PC-3 (cell line): Measurements from ENCODE around the gene MAP3K21. TPM values are rescaled to one million over a fixed set of nuclear protein-coding genes. Genes with fewer than 3 reads are reported as not detected.

Experiments used
- ATAC-seq: fragments of 200-7000 bp; cut with Tn5 transposase; 2 replicates; pipeline ENCODE4 v1.9.1; 2020; ENCODE audit warnings: mild to moderate bottlenecking, moderate library complexity
- BruUV-seq: library from RNA; stranded (reverse); fragments of 400-500 nt; replicated peaks from 2 replicates; lab custom pipeline; 2021; lab: Mats Ljungman, UMichigan
- CTCF ChIA-PET: fragments of 300-600 bp; sonication (Branson Sonifier 250); formaldehyde crosslinking; loops from one replicate; lab custom pipeline; 2022; ENCODE audit warnings: antibody characterized with exemption; lab: Charles Lee
- POLR2A ChIA-PET: fragments of 300-600 bp; sonication (Branson Sonifier 250); formaldehyde crosslinking; loops from one replicate; lab custom pipeline; 2022; ENCODE audit warnings: antibody characterized with exemption; ENCODE audit not compliant: unreplicated experiment; lab: Charles Lee
- DNase-seq: peaks from one replicate; pipeline ENCODE4 v3.0.0-alpha.2; 2015
- H2AFZ ChIP-seq: fragments of 300-600 bp; sonication (generic); 2 replicates; pipeline ENCODE4 v1.6.0; 2016; ENCODE audit warnings: antibody characterized with exemption, low read length
- H3F3A ChIP-seq: fragments of 300-600 bp; sonication (generic); one replicate; pipeline ENCODE4 v1.6.0; 2017; ENCODE audit warnings: antibody characterized with exemption, low read length, control low read depth, mild to moderate bottlenecking; ENCODE audit not compliant: unreplicated experiment
- H3K27ac ChIP-seq: fragments of 300-600 bp; sonication (generic); 2 replicates; pipeline ENCODE4 v1.5.1; 2016; ENCODE audit warnings: mild to moderate bottlenecking, low read length
- H3K27me3 ChIP-seq: fragments of 300-600 bp; sonication (generic); 2 replicates; pipeline ENCODE4 v1.6.1; 2016; ENCODE audit warnings: low read length, mixed read lengths
- H3K36me3 ChIP-seq: fragments of 300-600 bp; sonication (generic); 2 replicates; pipeline ENCODE4 v1.6.1; 2016; ENCODE audit warnings: low read depth, mixed run types, low read length, mixed read lengths
- H3K4me1 ChIP-seq: fragments of 300-600 bp; sonication (generic); 2 replicates; pipeline ENCODE4 v1.5.1; 2016; ENCODE audit warnings: low read length; ENCODE audit not compliant: insufficient read depth
- H3K4me2 ChIP-seq: fragments of 300-600 bp; sonication (generic); 2 replicates; pipeline ENCODE4 v1.6.0; 2016; ENCODE audit warnings: low read length
- H3K4me3 ChIP-seq: fragments of 300-600 bp; sonication (generic); 2 replicates; pipeline ENCODE4 v1.5.1; 2016; ENCODE audit warnings: mild to moderate bottlenecking, low read length, mixed read lengths
- H3K79me2 ChIP-seq: fragments of 300-600 bp; sonication (generic); 2 replicates; pipeline ENCODE4 v1.6.1; 2017; ENCODE audit warnings: low read length, mixed read lengths
- H3K9ac ChIP-seq: fragments of 300-600 bp; sonication (generic); 2 replicates; pipeline ENCODE4 v1.6.0; 2016; ENCODE audit warnings: mild to moderate bottlenecking, low read length
- H3K9me2 ChIP-seq: fragments of 300-600 bp; sonication (generic); replicated peaks from 2 replicates; pipeline ENCODE4 v1.6.1; 2016; ENCODE audit warnings: mixed run types, low read length, mixed read lengths
- H3K9me3 ChIP-seq: fragments of 300-600 bp; sonication (generic); 2 replicates; pipeline ENCODE4 v1.6.1; 2016; ENCODE audit warnings: low read length, mixed read lengths
- H4K20me1 ChIP-seq: fragments of 300-600 bp; sonication (generic); 2 replicates; pipeline ENCODE4 v1.6.1; 2016; ENCODE audit warnings: low read length, mixed read lengths
- CTCF ChIP-seq: fragments of 300-600 bp; sonication (generic); conservative IDR thresholded peaks from 2 replicates; pipeline ENCODE4 v1.5.1; 2017; ENCODE audit warnings: antibody characterized with exemption, low read depth, mild to moderate bottlenecking, low read length
- EZH2 ChIP-seq: fragments of 300-600 bp; sonication (generic); IDR thresholded peaks from one replicate; pipeline ENCODE4 v1.6.1; 2017; ENCODE audit warnings: antibody characterized with exemption, mild to moderate bottlenecking, low read length; ENCODE audit not compliant: unreplicated experiment
- EZH2phosphoT487 ChIP-seq: fragments of 300-600 bp; sonication (generic); IDR thresholded peaks from 2 replicates; pipeline ENCODE4 v1.6.1; 2018; ENCODE audit warnings: mild to moderate bottlenecking, antibody characterized with exemption, low read length, borderline replicate concordance
- intact Hi-C: fragments of 100-400 bp; cut with micrococcal nuclease; formaldehyde crosslinking; loops from 2 replicates; pipeline ENCODE4 v1.9.0; 2023
- total RNA-seq: library from RNA; depleted of rRNA; stranded (reverse); fragments of >200 nt; gene quantifications from 2 replicates; pipeline ENCODE4 v1.2.3, GENCODE V29; 2014

The MAP3K21 gene
- total RNA-seq, 1 experiment from 2014 or later, result 13.7 TPM

- no peaks in the 10 kb centered on the region for H4K20me1 ChIP-seq
- no peak overlapping the region for H3K9ac ChIP-seq
- ChIA-PET POLR2A (no interaction called here), CTCF (interaction anchor here (0.6 kb wide), 1 partner anchor 26 kb away, joined by 3 read pairs; no protein-coding TSS in a partner anchor)
- ATAC-seq (no peak), DNase-seq (no peak)
- H3K4me1 ChIP-seq, result 0 out of 2 replicates have a peak, but pooled peaks cover 9% of the 10 kb centered on the region
- no peaks in the 10 kb centered on the region for H3K36me3 ChIP-seq
- no peaks in the 10 kb centered on the region for H3K79me2 ChIP-seq
- H3K27me3 ChIP-seq, result no peaks in the 10 kb centered on the region
- TF ChIP-seq CTCF, result no peak
- no peak for TF ChIP-seq EZH2
- no peak for TF ChIP-seq EZH2phosphoT487
- no peaks in the 10 kb centered on the region for H3F3A ChIP-seq
- no peak overlapping the region for H3K4me2 ChIP-seq
- H3K4me3 ChIP-seq, result no peak overlapping the region
- intact Hi-C loops, result no loop called here
- no peaks in the 10 kb centered on the region for H3K9me3 ChIP-seq
- no peaks in the 10 kb centered on the region for H3K9me2 ChIP-seq
- no peak overlapping the region for H3K27ac ChIP-seq
- no peak overlapping the region for H2AFZ ChIP-seq
- BruUV-seq, result no TSS peak
Measured at GRCh38 chr1:233389893-233390292, 62.4 kb downstream of the MAP3K21 start.

- H3K36me3 ChIP-seq, result no peaks in the 10 kb centered on the region
- H3K9me3 ChIP-seq, result no peaks in the 10 kb centered on the region
- DNase-seq (no peak), ATAC-seq (no peak)
- TF ChIP-seq EZH2 (no peak), CTCF (no peak), EZH2phosphoT487 (no peak)
- H2AFZ ChIP-seq, result no peak overlapping the region
- 0 out of 2 replicates have a peak, but pooled peaks cover 12% of the 10 kb centered on the region for H3K4me1 ChIP-seq
- CTCF ChIA-PET, result no interaction called here
- POLR2A ChIA-PET, result interaction anchor here (0.6 kb wide), 2 partner anchors 191 to 266 kb away, joined by 3 to 17 read pairs; no protein-coding TSS in a partner anchor
- no peaks in the 10 kb centered on the region for H3K9me2 ChIP-seq
- intact Hi-C loops, result no loop called here
- H4K20me1 ChIP-seq, result no peaks in the 10 kb centered on the region
- no TSS peak for BruUV-seq
- no peak overlapping the region for H3K4me3 ChIP-seq
- H3F3A ChIP-seq, result no peaks in the 10 kb centered on the region
- H3K9ac ChIP-seq, result no peak overlapping the region
- H3K4me2 ChIP-seq, result no peak overlapping the region
- H3K79me2 ChIP-seq, result no peaks in the 10 kb centered on the region
- H3K27ac ChIP-seq, result no peak overlapping the region
- H3K27me3 ChIP-seq, result no peaks in the 10 kb centered on the region
Measured at GRCh38 chr1:233390842-233391737, 63.6 kb downstream of the MAP3K21 start.
